SU-DHL-6 (cell line): ENCODE data around the gene NBPF20.
"Not testable (repeated sequence)": the region's sequence is repeated elsewhere in the genome, so short reads cannot be mapped to it uniquely, and the experiment has no call there.

Experiments
- CTCF ChIP-seq: fragments of 200-600 bp; sonication (generic); IDR thresholded peaks from one replicate; pipeline ENCODE4 v1.5.1; 2017; ENCODE audit warnings: antibody characterized with exemption, mild to moderate bottlenecking, low read length, moderate library complexity; ENCODE audit not compliant: insufficient read depth, poor library complexity, severe bottlenecking
- EZH2phosphoT487 ChIP-seq: fragments of 200-600 bp; sonication (generic), shearing (Covaris generic); conservative IDR thresholded peaks from 2 replicates; pipeline ENCODE4 v1.6.1; 2018; ENCODE audit warnings: mild to moderate bottlenecking, antibody characterized with exemption, low read length, moderate library complexity, mixed read lengths

DNA sequence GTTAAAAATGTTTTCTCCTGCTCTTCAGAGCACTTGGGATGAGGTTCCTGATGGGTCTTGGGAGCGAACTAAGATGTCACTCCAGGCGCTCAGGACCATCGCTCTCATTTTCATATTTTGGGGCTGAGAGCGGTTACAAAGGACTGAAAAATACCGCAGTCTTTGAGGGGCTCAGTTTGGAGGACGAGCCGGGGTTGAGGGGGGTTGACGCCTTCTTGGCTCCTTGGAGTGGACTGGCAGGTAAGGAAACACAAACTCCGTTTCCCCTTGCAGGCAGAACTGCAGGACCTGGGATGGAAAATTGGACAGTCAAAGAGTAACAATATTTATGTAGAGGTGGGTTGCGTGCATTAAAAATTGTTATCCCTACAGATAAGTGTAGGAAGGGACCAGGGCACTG lies 35.3 kb upstream of the NBPF20 start:
- TF ChIP-seq CTCF, EZH2phosphoT487: not testable (repeated sequence)
